ENCODE data around the gene SLC38A11. TPM values are rescaled to one million over a fixed set of nuclear protein-coding genes. Genes with fewer than 3 reads are reported as not detected.

SLC38A11 gene
- total and polyA plus RNA-seq, 2 of the 8 experiments (the other 6 are each of a cell fraction or from before 2014, with no cell fraction given) = not detected

- no peak overlapping the region for H2BK12ac ChIP-seq (ENCODE audit: low read depth, low read length)
- H2BK15ac ChIP-seq (ENCODE audit: low read length) = no peak overlapping the region
- H3K23me2 ChIP-seq (ENCODE audit: low read depth, low read length) = no peaks in the 10 kb centered on the region
- H4K20me1 ChIP-seq (replicated peaks in 1 of 2; ENCODE audit: control insufficient read depth in 1 of 2, insufficient read depth in 2 of 2, low read length in 2 of 2) = no peaks in the 10 kb centered on the region
- H3K18ac ChIP-seq (ENCODE audit: extremely low read depth, low read length) = no peak overlapping the region
- no peak overlapping the region for H2BK5ac ChIP-seq (ENCODE audit: low read depth, low read length)
- H3K56ac ChIP-seq (replicated peaks; ENCODE audit: insufficient read length, low read depth, low read length) = no peak overlapping the region
- FAIRE-seq = no peak
- no peak overlapping the region for H3K4me3 ChIP-seq (ENCODE audit: extremely low read depth in 1 of 4, insufficient read depth in 2 of 4, low read depth in 3 of 4, low read length in 4 of 4)
- H2BK20ac ChIP-seq (ENCODE audit: low read length) = no peak overlapping the region
- H3K79me1 ChIP-seq (ENCODE audit: low read depth, low read length) = no peaks in the 10 kb centered on the region
- ChIA-PET CTCF (ENCODE audit: partially characterized antibody) (interaction anchor here (0.6 to 1.2 kb wide), 3 partner anchors 27 to 184 kb away, joined by 3 to 5 read pairs (median 3); no protein-coding TSS in a partner anchor), POLR2A (ENCODE audit: partially characterized antibody) (interaction anchor here (1.2 kb wide), 1 partner anchor 73 kb away, joined by 3 read pairs; no protein-coding TSS in a partner anchor)
- H4K5ac ChIP-seq (ENCODE audit: insufficient read length, low read depth, low read length) = no peak overlapping the region
- no peak overlapping the region for H3K27ac ChIP-seq (ENCODE audit: low read depth, low read length)
- H3K4me2 ChIP-seq (ENCODE audit: insufficient read depth in 1 of 2, low read depth in 2 of 2, low read length in 2 of 2) = no peak overlapping the region
- no peak for DNase-seq (ENCODE audit: low read depth in 1 of 2, low spot score in 2 of 2)
- no peak overlapping the region for H4K91ac ChIP-seq (replicated peaks; ENCODE audit: insufficient read length, low read length)
- no peak overlapping the region for H3K14ac ChIP-seq (ENCODE audit: insufficient read length)
- peak overlapping the region; percentile 58; the same call in 1 of the 2 replicates for H2AFZ ChIP-seq (ENCODE audit: low read length)
- H4K8ac ChIP-seq (ENCODE audit: extremely low read depth, insufficient read depth, low read length) = no peak overlapping the region
- no peak overlapping the region for H3K23ac ChIP-seq (ENCODE audit: insufficient read length)
- H3K9ac ChIP-seq (replicated peaks in 1 of 4; ENCODE audit: extremely low read depth in 1 of 4, low read depth in 3 of 4, low read length in 3 of 4) = no peak overlapping the region
- no peak overlapping the region for H2BK120ac ChIP-seq (replicated peaks; ENCODE audit: low read depth, low read length)
- no peak overlapping the region for H2AK5ac ChIP-seq (ENCODE audit: low read depth, low read length)
- H3K79me2 ChIP-seq (ENCODE audit: control insufficient read depth in 1 of 2, insufficient read depth in 2 of 2, low read length in 2 of 2) = no peaks in the 10 kb centered on the region
- no peak overlapping the region for H3K4ac ChIP-seq (replicated peaks; ENCODE audit: insufficient read length, low read depth, low read length)
- H3K36me3 ChIP-seq (ENCODE audit: control insufficient read depth in 2 of 4, insufficient read depth in 4 of 4, low read length in 3 of 4) = no peaks in the 10 kb centered on the region
- 87% methylated on average over 4 of the region's 4 CpGs; no CpG with 5 or more reads in 1 of the 2 experiments for whole genome bisulfite sequencing, 2 experiments (ENCODE audit: extremely low coverage in 1 of 2, insufficient coverage in 1 of 2, insufficient read length in 1 of 2, insufficient replicate concordance in 2 of 2, low coverage in 1 of 2, low lambda C conversion rate in 2 of 2, missing lambda C conversion rate in 1 of 2)
- H3K9me3 ChIP-seq (ENCODE audit: insufficient read depth in 2 of 2, low read depth in 1 of 2, low read length in 1 of 2) = no peaks in the 10 kb centered on the region
- H3K27me3 ChIP-seq (replicated peaks in 1 of 4; ENCODE audit: control insufficient read depth in 3 of 4, extremely low read depth in 1 of 4, insufficient read depth in 3 of 4, low read length in 3 of 4) = no peaks in the 10 kb centered on the region
- no peaks in the 10 kb centered on the region for H3K4me1 ChIP-seq (replicated peaks in 1 of 4; ENCODE audit: control insufficient read depth in 3 of 4, insufficient read depth in 4 of 4, low read length in 3 of 4)
- TF ChIP-seq POU5F1 (IDR thresholded peaks at IDR 0.05; ENCODE audit: low read depth, low read length) (no peak), HDAC6 (IDR thresholded peaks at IDR 0.05; ENCODE audit: low read depth, low read length) (no peak), CEBPB (IDR thresholded peaks at IDR 0.05; ENCODE audit: low read depth, low read length) (no peak), MAFK (IDR thresholded peaks at IDR 0.05; ENCODE audit: low read depth, low read length) (no peak), BACH1 (IDR thresholded peaks at IDR 0.05; ENCODE audit: low read length) (no peak), SP2 (IDR thresholded peaks at IDR 0.05; ENCODE audit: low read length) (no peak), SRF (IDR thresholded peaks at IDR 0.05; ENCODE audit: low read depth, low read length) (no peak), ATF3 (IDR thresholded peaks at IDR 0.05; ENCODE audit: insufficient read depth, low read depth, low read length) (no peak), FOSL1 (IDR thresholded peaks at IDR 0.05; ENCODE audit: insufficient read depth, low read depth, low read length) (no peak), RXRA (IDR thresholded peaks at IDR 0.05; ENCODE audit: insufficient read depth, low read depth, low read length) (no peak), SP4 (IDR thresholded peaks at IDR 0.05; ENCODE audit: low read length) (no peak), CREB1 (IDR thresholded peaks at IDR 0.05) (no peak), ZNF274 (IDR thresholded peaks at IDR 0.05; ENCODE audit: borderline replicate concordance, extremely low read depth, low read length) (no peak), RNF2 (IDR thresholded peaks at IDR 0.05; ENCODE audit: borderline replicate concordance, low read depth, low read length, missing control alignments, poor library complexity, severe bottlenecking) (no peak), CHD2 (IDR thresholded peaks at IDR 0.05; ENCODE audit: low read length) (no peak)
These were observed 34.9 kb downstream of the SLC38A11 start for GRCh38 chr2:164920430-164920829.

Data from H1 (cell line).